Parathyroid adenoma (tissue), 2 donors: ENCODE measurements around the gene CSRP2.

Experiments
- H2AFZ ChIP-seq: fragments of 300-600 bp; sonication (generic); one replicate; pipeline ENCODE4 v1.7.0; 2017; ENCODE audit warnings: antibody characterized with exemption, mild to moderate bottlenecking
- H3K27ac ChIP-seq: fragments of 300-600 bp; sonication (generic); one replicate; pipeline ENCODE4 v1.7.0; 2017
- H3K27me3 ChIP-seq: fragments of 300-600 bp; sonication (generic); one replicate; pipeline ENCODE4 v1.7.0; 2017; ENCODE audit warnings: low read length; ENCODE audit not compliant: control insufficient read depth, insufficient read depth
- H3K36me3 ChIP-seq: fragments of 300-600 bp; sonication (generic); one replicate; pipeline ENCODE4 v1.7.0; 2017; ENCODE audit warnings: low read length; ENCODE audit not compliant: control insufficient read depth, insufficient read depth
- H3K4me1 ChIP-seq: fragments of 300-600 bp; sonication (generic); one replicate; pipeline ENCODE4 v1.7.0; 2017; ENCODE audit warnings: control low read depth
- H3K4me2 ChIP-seq: fragments of 300-600 bp; sonication (generic); one replicate; pipeline ENCODE4 v1.7.0; 2017; ENCODE audit warnings: low read length
- H3K4me3 ChIP-seq: fragments of 300-600 bp; sonication (generic); one replicate; pipeline ENCODE4 v1.7.0; 2017; ENCODE audit warnings: low read depth, low read length
- H3K79me2 ChIP-seq: fragments of 300-600 bp; sonication (generic); one replicate; pipeline ENCODE4 v1.7.0; 2017; ENCODE audit warnings: control low read depth
- H3K9ac ChIP-seq: fragments of 300-600 bp; sonication (generic); one replicate; pipeline ENCODE4 v1.7.0; 2017; ENCODE audit warnings: mild to moderate bottlenecking
- H3K9me3 ChIP-seq: fragments of 300-600 bp; sonication (generic); one replicate; pipeline ENCODE4 v1.7.0; 2017; ENCODE audit warnings: low read length; ENCODE audit not compliant: control insufficient read depth
- TF ChIP-seq, protein P1 (sequence below): fragments of 300-600 bp; sonication (generic); IDR thresholded peaks from one replicate; pipeline ENCODE4 v1.7.0; 2017; ENCODE audit warnings: antibody characterized with exemption, mild to moderate bottlenecking
- donor health status: primary hyperparathyroidism.

The CSRP2 gene

DNA sequence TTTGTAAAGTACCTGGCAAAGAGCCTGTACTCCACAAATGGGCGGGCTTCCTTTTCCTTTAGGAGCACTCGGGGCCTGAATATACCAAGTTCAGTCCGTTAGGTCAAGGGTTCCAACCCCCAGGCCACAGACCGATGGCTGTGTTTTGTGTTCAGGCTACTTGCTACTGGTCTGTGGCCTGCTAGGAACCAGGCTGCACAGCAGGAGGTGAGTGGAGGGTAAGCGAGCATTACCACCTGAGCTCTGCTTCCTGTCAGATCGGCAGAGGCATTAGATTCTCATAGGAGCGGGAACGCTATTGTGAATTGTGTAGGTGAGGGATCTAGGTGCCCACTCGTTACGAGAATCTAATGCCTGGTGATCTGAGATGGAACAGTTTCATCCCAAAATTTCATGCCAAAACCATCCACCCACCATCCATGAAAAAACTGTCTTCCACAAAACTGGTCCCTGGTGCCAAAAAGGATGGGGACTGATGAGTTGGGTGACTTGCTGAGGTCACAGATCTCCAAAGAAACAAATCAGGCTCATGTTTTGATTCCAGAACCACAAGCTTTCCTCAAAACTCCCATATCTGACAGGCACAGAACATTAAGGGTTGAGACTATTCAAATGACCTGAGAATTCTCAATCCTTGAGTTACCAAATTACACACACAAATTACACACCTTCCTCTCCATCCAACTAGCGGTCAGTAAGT is 4.2 kb downstream of the CSRP2 start:
- Histone ChIP-seq H3K36me3 (no peaks in the 10 kb centered on the region), H3K27ac (no peak overlapping the region), H3K79me2 (no peaks in the 10 kb centered on the region), H3K4me1 (peaks cover 5% of the 10 kb centered on the region), H3K27me3 (no peaks in the 10 kb centered on the region), H3K4me2 (no peak overlapping the region), H3K9me3 (no peaks in the 10 kb centered on the region), H3K9ac (no peak overlapping the region), H2AFZ (no peak overlapping the region), H3K4me3 (no peak overlapping the region)
- TF ChIP-seq, protein P1, sequence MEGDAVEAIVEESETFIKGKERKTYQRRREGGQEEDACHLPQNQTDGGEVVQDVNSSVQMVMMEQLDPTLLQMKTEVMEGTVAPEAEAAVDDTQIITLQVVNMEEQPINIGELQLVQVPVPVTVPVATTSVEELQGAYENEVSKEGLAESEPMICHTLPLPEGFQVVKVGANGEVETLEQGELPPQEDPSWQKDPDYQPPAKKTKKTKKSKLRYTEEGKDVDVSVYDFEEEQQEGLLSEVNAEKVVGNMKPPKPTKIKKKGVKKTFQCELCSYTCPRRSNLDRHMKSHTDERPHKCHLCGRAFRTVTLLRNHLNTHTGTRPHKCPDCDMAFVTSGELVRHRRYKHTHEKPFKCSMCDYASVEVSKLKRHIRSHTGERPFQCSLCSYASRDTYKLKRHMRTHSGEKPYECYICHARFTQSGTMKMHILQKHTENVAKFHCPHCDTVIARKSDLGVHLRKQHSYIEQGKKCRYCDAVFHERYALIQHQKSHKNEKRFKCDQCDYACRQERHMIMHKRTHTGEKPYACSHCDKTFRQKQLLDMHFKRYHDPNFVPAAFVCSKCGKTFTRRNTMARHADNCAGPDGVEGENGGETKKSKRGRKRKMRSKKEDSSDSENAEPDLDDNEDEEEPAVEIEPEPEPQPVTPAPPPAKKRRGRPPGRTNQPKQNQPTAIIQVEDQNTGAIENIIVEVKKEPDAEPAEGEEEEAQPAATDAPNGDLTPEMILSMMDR = no peak

DNA sequence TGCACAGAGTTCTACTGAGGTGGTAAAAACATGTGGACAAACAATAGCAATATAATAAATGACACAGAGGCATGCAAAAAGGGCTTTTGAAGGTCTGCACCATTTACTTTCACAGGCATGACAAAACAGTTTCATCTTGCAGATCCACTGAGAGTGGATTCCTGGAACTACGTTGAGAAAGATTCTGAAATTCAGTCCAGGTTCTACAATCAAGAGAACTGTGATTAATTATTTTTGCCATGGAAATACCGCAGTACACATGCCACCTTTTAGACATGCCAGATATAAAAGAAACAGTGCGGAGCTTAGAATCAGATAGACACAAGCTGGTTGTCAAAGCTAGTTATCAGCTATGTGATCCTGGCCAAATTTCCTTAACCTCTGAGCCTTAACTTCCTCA is 4.8 kb downstream of the CSRP2 start:
- Histone ChIP-seq H3K9ac (no peak overlapping the region), H3K4me3 (no peak overlapping the region), H3K4me1 (peaks cover 5% of the 10 kb centered on the region), H3K27me3 (no peaks in the 10 kb centered on the region), H3K27ac (no peak overlapping the region), H3K4me2 (no peak overlapping the region), H3K36me3 (no peaks in the 10 kb centered on the region), H2AFZ (no peak overlapping the region), H3K9me3 (no peaks in the 10 kb centered on the region), H3K79me2 (no peaks in the 10 kb centered on the region)
- TF ChIP-seq, protein P1 = no peak

DNA sequence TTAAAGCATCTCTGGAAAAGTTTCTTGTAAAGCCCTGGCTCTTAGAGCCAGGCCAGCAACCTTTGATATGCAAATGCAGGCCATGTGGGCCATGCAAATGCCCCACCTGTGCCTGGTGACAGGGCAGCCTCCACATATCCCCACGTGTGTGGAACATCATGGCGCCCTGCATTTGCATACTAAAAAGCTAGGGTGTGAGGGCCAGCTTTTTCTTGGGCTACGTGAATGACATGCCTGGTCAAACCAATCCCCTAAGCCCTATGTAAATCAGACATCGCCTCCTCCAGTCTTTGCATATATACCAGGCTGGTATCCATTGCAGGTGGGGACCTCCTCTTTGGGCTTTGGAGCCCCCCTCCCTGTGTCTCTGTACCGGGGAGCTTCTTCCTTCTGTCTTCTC is 6.4 kb downstream of the CSRP2 start:
- no peak overlapping the region for H3K4me2 ChIP-seq
- H3K36me3 ChIP-seq = no peaks in the 10 kb centered on the region
- no peak overlapping the region for H2AFZ ChIP-seq
- no peaks in the 10 kb centered on the region for H3K27me3 ChIP-seq
- no peak overlapping the region for H3K9ac ChIP-seq
- TF ChIP-seq, protein P1 = no peak
- H3K79me2 ChIP-seq = no peaks in the 10 kb centered on the region
- H3K27ac ChIP-seq = no peak overlapping the region
- H3K4me3 ChIP-seq = no peak overlapping the region
- H3K9me3 ChIP-seq = no peaks in the 10 kb centered on the region
- H3K4me1 ChIP-seq = peaks cover 2% of the 10 kb centered on the region

- H3K4me3 ChIP-seq = no peak overlapping the region
- TF ChIP-seq, protein P1 = no peak
- H3K9ac ChIP-seq = no peak overlapping the region
- H3K27ac ChIP-seq = no peak overlapping the region
- no peaks in the 10 kb centered on the region for H3K36me3 ChIP-seq
- H3K79me2 ChIP-seq = no peaks in the 10 kb centered on the region
- H3K4me2 ChIP-seq = no peak overlapping the region
- H3K9me3 ChIP-seq = no peaks in the 10 kb centered on the region
- H3K4me1 ChIP-seq = no peaks in the 10 kb centered on the region
- H3K27me3 ChIP-seq = no peaks in the 10 kb centered on the region
- H2AFZ ChIP-seq = no peak overlapping the region
Observed at GRCh38 chr12:76871742-76872141, 7.1 kb downstream of the CSRP2 start.

- TF ChIP-seq, protein P1 = no peak
- Histone ChIP-seq H2AFZ (no peak overlapping the region), H3K4me2 (no peak overlapping the region), H3K27me3 (no peaks in the 10 kb centered on the region), H3K79me2 (no peaks in the 10 kb centered on the region), H3K9ac (no peak overlapping the region), H3K36me3 (no peaks in the 10 kb centered on the region), H3K4me1 (no peaks in the 10 kb centered on the region), H3K9me3 (no peaks in the 10 kb centered on the region), H3K4me3 (no peak overlapping the region), H3K27ac (no peak overlapping the region)
Observed at GRCh38 chr12:76871082-76871481, 7.7 kb downstream of the CSRP2 start.
